ENCODE measurements around the gene KLHDC8B. TPM values are rescaled to one million over a fixed set of nuclear protein-coding genes. Genes with fewer than 3 reads are reported as not detected.

Gene KLHDC8B
- total and polyA plus RNA-seq, 9 of the 15 experiments (the other 6 are each of a cell fraction or from before 2014, with no cell fraction given), result 6.9 to 34.8 (median 25.2) TPM

GRCh38 chr3:49218471-49218989 lies 47.1 kb downstream of the KLHDC8B start (continued):
- TF ChIP-seq MGA (IDR thresholded peaks at IDR 0.05) (peak; percentile 43; the same call in 1 of the 2 replicates), CBFA2T3 (IDR thresholded peaks at IDR 0.05) (peak; percentile 49), SMAD4 (CRISPR knock-in tag; conservative IDR thresholded peaks at IDR 0.05) (0 out of 2 replicates have a peak, but pooled peaks have one; percentile 39), EP400 (IDR thresholded peaks at IDR 0.05) (peak; percentile 77), ZNF316 (IDR thresholded peaks at IDR 0.05) (peak; percentile 98), ZNF384 (IDR thresholded peaks at IDR 0.05; ENCODE audit: low read depth, low read length) (peak; percentile 60), BACH1 (tag; IDR thresholded peaks at IDR 0.05) (peak; percentile 95), KDM1A (IDR thresholded peaks at IDR 0.05) (peak in 1 of 2 experiments; percentile 54; a peak in 2 of 4 replicates), TRIM24 (IDR thresholded peaks at IDR 0.05) (peak; percentile 70 to 85; a peak in 3 of 4 replicates), ZNF12 (CRISPR knock-in tag; IDR thresholded peaks at IDR 0.05) (peak; percentile 87), SMAD1 (IDR thresholded peaks at IDR 0.05; ENCODE audit: low read depth, low read length, partially characterized antibody) (peak; percentile 62), ZNF121 (CRISPR knock-in tag; conservative IDR thresholded peaks at IDR 0.05) (peak; percentile 41)

Measured in K562 (cell line).